PC-9 (cell line): Measurements from ENCODE around the gene OBSCN.

ENCODE experiments used
- EZH2 ChIP-seq: fragments of 200-600 bp; sonication (generic); IDR thresholded peaks from 2 replicates; pipeline ENCODE4 v1.8.0; 2017; ENCODE audit warnings: antibody characterized with exemption, low read depth
- TF ChIP-seq, protein P1 (sequence below): fragments of 200-600 bp; sonication (generic); conservative IDR thresholded peaks from 2 replicates; pipeline ENCODE4 v1.6.1; 2017; ENCODE audit warnings: mixed run types, antibody characterized with exemption, mild to moderate bottlenecking, moderate library complexity

GRCh38 chr1:228180271-228180958, 27.4 kb upstream of the OBSCN start:
- no peak for TF ChIP-seq EZH2
- TF ChIP-seq, protein P1, sequence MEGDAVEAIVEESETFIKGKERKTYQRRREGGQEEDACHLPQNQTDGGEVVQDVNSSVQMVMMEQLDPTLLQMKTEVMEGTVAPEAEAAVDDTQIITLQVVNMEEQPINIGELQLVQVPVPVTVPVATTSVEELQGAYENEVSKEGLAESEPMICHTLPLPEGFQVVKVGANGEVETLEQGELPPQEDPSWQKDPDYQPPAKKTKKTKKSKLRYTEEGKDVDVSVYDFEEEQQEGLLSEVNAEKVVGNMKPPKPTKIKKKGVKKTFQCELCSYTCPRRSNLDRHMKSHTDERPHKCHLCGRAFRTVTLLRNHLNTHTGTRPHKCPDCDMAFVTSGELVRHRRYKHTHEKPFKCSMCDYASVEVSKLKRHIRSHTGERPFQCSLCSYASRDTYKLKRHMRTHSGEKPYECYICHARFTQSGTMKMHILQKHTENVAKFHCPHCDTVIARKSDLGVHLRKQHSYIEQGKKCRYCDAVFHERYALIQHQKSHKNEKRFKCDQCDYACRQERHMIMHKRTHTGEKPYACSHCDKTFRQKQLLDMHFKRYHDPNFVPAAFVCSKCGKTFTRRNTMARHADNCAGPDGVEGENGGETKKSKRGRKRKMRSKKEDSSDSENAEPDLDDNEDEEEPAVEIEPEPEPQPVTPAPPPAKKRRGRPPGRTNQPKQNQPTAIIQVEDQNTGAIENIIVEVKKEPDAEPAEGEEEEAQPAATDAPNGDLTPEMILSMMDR: peak; percentile 45; the same call in 1 of the 2 replicates
